IMR-90 (cell line): ENCODE results near the gene TRIM75. TPM values are rescaled to one million over a fixed set of nuclear protein-coding genes. Genes with fewer than 3 reads are reported as not detected.

Experiments
- ATAC-seq: fragments of 200-7000 bp; cut with Tn5 transposase; 2 replicates; pipeline ENCODE4 v1.9.1; 2020; ENCODE audit warnings: low read depth, mild to moderate bottlenecking, moderate library complexity
- BruUV-seq: library from RNA; stranded (reverse); fragments of 400-500 nt; replicated peaks from 2 replicates; lab custom pipeline; 2021; lab: Mats Ljungman, UMichigan
- CTCF ChIA-PET: fragments of 300-600 bp; formaldehyde crosslinking; extraction: SDS; loops from one replicate; lab custom pipeline; 2021; ENCODE audit warnings: antibody characterized with exemption; lab: Yijun Ruan, JAX
- POLR2A ChIA-PET: fragments of 300-600 bp; sonication (Branson Sonifier 250); formaldehyde crosslinking; loops from one replicate; lab custom pipeline; 2022; ENCODE audit warnings: antibody characterized with exemption; ENCODE audit not compliant: unreplicated experiment; lab: Charles Lee
- DNase-seq: peaks from one replicate; pipeline ENCODE4 v3.0.0; 2013
- H2AFZ ChIP-seq: replicated peaks from 2 replicates; pipeline ENCODE3; 2013; ENCODE audit warnings: low read length, mild to moderate bottlenecking; ENCODE audit not compliant: poor library complexity
- H2AK5ac ChIP-seq: 2 replicates; pipeline ENCODE4 v1.6.1; 2013; ENCODE audit warnings: low read depth, low read length, inconsistent platforms
- H2AK9ac ChIP-seq: replicated peaks from 2 replicates; pipeline ENCODE3; 2013; ENCODE audit warnings: mild to moderate bottlenecking, low read depth, low read length, moderate library complexity; ENCODE audit not compliant: poor library complexity
- H2BK120ac ChIP-seq: 2 replicates; pipeline ENCODE4 v1.6.1; 2013; ENCODE audit warnings: low read depth, low read length, inconsistent platforms
- H2BK15ac ChIP-seq: 3 replicates; pipeline ENCODE4 v1.6.1; 2013; ENCODE audit warnings: low read depth, low read length, inconsistent platforms
- H2BK20ac ChIP-seq: 2 replicates; pipeline ENCODE4 v1.6.1; 2013; ENCODE audit warnings: low read depth, mild to moderate bottlenecking, inconsistent platforms, low read length, moderate library complexity
- H2BK5ac ChIP-seq: 2 replicates; pipeline ENCODE4 v1.6.1; 2013; ENCODE audit warnings: mild to moderate bottlenecking, low read depth, low read length, inconsistent platforms; ENCODE audit not compliant: poor library complexity, severe bottlenecking
- H3K14ac ChIP-seq: replicated peaks from 2 replicates; pipeline ENCODE4 v1.6.1; 2013; ENCODE audit warnings: low read depth, low read length, inconsistent platforms
- H3K18ac ChIP-seq: 2 replicates; pipeline ENCODE4 v1.6.1; 2013; ENCODE audit warnings: low read depth, low read length, control low read depth
- H3K23ac ChIP-seq: 2 replicates; pipeline ENCODE4 v1.6.1; 2013; ENCODE audit warnings: low read depth, low read length, inconsistent platforms
- H3K27ac ChIP-seq: 2 replicates; pipeline ENCODE4 v1.5.1; 2013; ENCODE audit warnings: mild to moderate bottlenecking, control low read depth, low read length; ENCODE audit not compliant: insufficient read depth
- H3K27me3 ChIP-seq: 2 replicates; pipeline ENCODE4 v1.6.1; 2013; ENCODE audit warnings: low read length; ENCODE audit not compliant: control insufficient read depth, insufficient read depth
- H3K36me3 ChIP-seq: 2 replicates; pipeline ENCODE4 v1.6.1; 2013; ENCODE audit warnings: low read length, mixed read lengths; ENCODE audit not compliant: control insufficient read depth, insufficient read depth
- H3K4ac ChIP-seq: 2 replicates; pipeline ENCODE4 v1.6.1; 2013; ENCODE audit warnings: low read depth, low read length, inconsistent platforms
- H3K4me1 ChIP-seq: 2 replicates; pipeline ENCODE4 v1.6.1; 2013; ENCODE audit warnings: low read length, mixed read lengths; ENCODE audit not compliant: control insufficient read depth, insufficient read depth
- H3K4me2 ChIP-seq: 2 replicates; pipeline ENCODE4 v1.6.1; 2013; ENCODE audit warnings: low read depth, mild to moderate bottlenecking, control low read depth, low read length, moderate library complexity
- H3K4me3 ChIP-seq: 2 replicates; pipeline ENCODE4 v1.5.1; 2013; ENCODE audit warnings: low read depth, mild to moderate bottlenecking, control low read depth, low read length, moderate library complexity; ENCODE audit not compliant: insufficient read depth
- H3K56ac ChIP-seq: 2 replicates; pipeline ENCODE4 v1.6.1; 2013; ENCODE audit warnings: low read length, inconsistent platforms; ENCODE audit not compliant: insufficient read depth; ENCODE audit errors: extremely low read depth
- H3K79me1 ChIP-seq, 2 experiments: 2 replicates each; pipeline ENCODE4 v1.6.1; 2013; ENCODE audit warnings: low read length in 2 of 2, inconsistent platforms in 1 of 2, low read depth in 1 of 2
- H3K9ac ChIP-seq: 2 replicates; pipeline ENCODE4 v1.6.1; 2013; ENCODE audit warnings: low read depth, low read length, control low read depth
- H3K9me1 ChIP-seq: 2 replicates; pipeline ENCODE4 v1.6.1; 2013; ENCODE audit warnings: low read length, inconsistent platforms; ENCODE audit not compliant: insufficient read depth
- H3K9me3 ChIP-seq: 2 replicates; pipeline ENCODE4 v1.6.1; 2013; ENCODE audit warnings: low read length; ENCODE audit not compliant: control insufficient read depth, insufficient read depth
- H4K20me1 ChIP-seq: 2 replicates; pipeline ENCODE4 v1.6.1; 2013; ENCODE audit warnings: low read length, inconsistent platforms; ENCODE audit not compliant: insufficient read depth
- H4K5ac ChIP-seq: 2 replicates; pipeline ENCODE4 v1.6.1; 2013; ENCODE audit warnings: mild to moderate bottlenecking, low read depth, low read length, control low read depth
- H4K8ac ChIP-seq, 2 experiments: 2 replicates each; pipeline ENCODE4 v1.6.1; 2013; ENCODE audit warnings: low read depth in 2 of 2, low read length in 2 of 2, control low read depth in 1 of 2, inconsistent platforms in 1 of 2
- H4K91ac ChIP-seq: 2 replicates; pipeline ENCODE4 v1.6.1; 2013; ENCODE audit warnings: low read depth, low read length, inconsistent platforms; ENCODE audit not compliant: insufficient read depth
- BHLHE40 ChIP-seq: fragments of 150-350 bp; IDR thresholded peaks from 2 replicates; pipeline ENCODE4 v1.6.1; 2016; ENCODE audit warnings: mild to moderate bottlenecking, low read depth, low read length
- CHD1 ChIP-seq: IDR thresholded peaks from 2 replicates; pipeline ENCODE4 v1.6.1; 2012; ENCODE audit warnings: low read depth, low read length, improper control_type of control experiment
- FOS ChIP-seq: fragments of 150-350 bp; IDR thresholded peaks from 2 replicates; pipeline ENCODE4 v1.6.1; 2016; ENCODE audit warnings: low read depth, low read length
- MAFK ChIP-seq: IDR thresholded peaks from 2 replicates; pipeline ENCODE4 v1.6.1; 2012; ENCODE audit warnings: low read depth, low read length, improper control_type of control experiment
- MAZ ChIP-seq: IDR thresholded peaks from 2 replicates; pipeline ENCODE4 v1.6.1; 2012; ENCODE audit warnings: low read depth, mild to moderate bottlenecking, low read length, improper control_type of control experiment, moderate library complexity, borderline replicate concordance
- MXI1 ChIP-seq: IDR thresholded peaks from 2 replicates; pipeline ENCODE4 v1.6.1; 2012; ENCODE audit warnings: low read depth, mild to moderate bottlenecking, low read length, moderate library complexity, borderline replicate concordance
- NFE2L2 ChIP-seq: fragments of 150-350 bp; IDR thresholded peaks from 2 replicates; pipeline ENCODE4 v1.6.1; 2016; ENCODE audit warnings: low read depth, mild to moderate bottlenecking, low read length
- POLR2A ChIP-seq: IDR thresholded peaks from 2 replicates; pipeline ENCODE4 v1.6.1; 2012; ENCODE audit warnings: mild to moderate bottlenecking, low read depth, low read length
- RFX5 ChIP-seq: IDR thresholded peaks from 2 replicates; pipeline ENCODE4 v1.8.0; 2012; ENCODE audit warnings: low read depth, mild to moderate bottlenecking, low read length, moderate library complexity
- SMC3 ChIP-seq: fragments of 150-350 bp; IDR thresholded peaks from 2 replicates; pipeline ENCODE4 v1.6.1; 2016; ENCODE audit warnings: low read depth, mild to moderate bottlenecking, antibody characterized with exemption, low read length, moderate library complexity
- WGBS, 2 experiments: methylation state at CpG; one replicate each; pipeline versions ENCODE4 v1.1.5 to v1.1.7; 2013; ENCODE audit warnings: missing lambda C conversion rate in 2 of 2; ENCODE audit not compliant: insufficient read length in 1 of 2; ENCODE audit errors: extremely low coverage in 2 of 2; 5-methylcytosine and 5-hydroxymethylcytosine counted together
- dilution Hi-C: fragments of 300-500 bp; cut with HindIII; formaldehyde crosslinking; loops from one replicate; pipeline ENCODE4 v1.14.3; 2018; ENCODE audit warnings: low sequenced_read_pairs; ENCODE audit not compliant: unreplicated experiment
- in situ Hi-C: fragments of 300-500 bp; cut with MboI; formaldehyde crosslinking; loops from 3 replicates; pipeline ENCODE4 v1.14.3; 2019; ENCODE audit warnings: low sequenced_read_pairs, inconsistent platforms, mixed read lengths
- intact Hi-C: fragments of 100-400 bp; cut with micrococcal nuclease; formaldehyde crosslinking; loops from 2 replicates; pipeline ENCODE4 v1.10.0; 2022
- polyA plus RNA-seq, 3 experiments: library from polyadenylated mRNA; depleted of rRNA; stranded (reverse); fragments of >200 nt; gene quantifications; 2 replicates each; pipeline ENCODE4 v1.2.3, GENCODE V29; 2012; ENCODE audit warnings: low replicate concordance in 1 of 3
- total RNA-seq: library from RNA; depleted of rRNA; stranded (reverse); fragments of >200 nt; gene quantifications from 2 replicates; pipeline ENCODE4 v1.2.3, GENCODE V29; 2012
- TF ChIP-seq, protein P1 (sequence below): fragments of 150-350 bp; IDR thresholded peaks from 2 replicates; pipeline ENCODE4 v1.6.1; 2017; ENCODE audit warnings: mild to moderate bottlenecking, antibody characterized with exemption, low read length, low read depth
- TF ChIP-seq, protein P2 (sequence below): conservative IDR thresholded peaks from 2 replicates; pipeline ENCODE4 v1.5.1; 2012; ENCODE audit warnings: mild to moderate bottlenecking, low read depth, low read length, improper control_type of control experiment
- TF ChIP-seq, protein P3 (sequence below): fragments of 150-350 bp; IDR thresholded peaks from 2 replicates; pipeline ENCODE4 v1.6.1; 2016; ENCODE audit warnings: low read depth, mild to moderate bottlenecking, low read length, moderate library complexity, borderline replicate concordance

The TRIM75 gene
- total and polyA plus RNA-seq, 2 of the 4 experiments (the other 2 are of a cell fraction) = not detected

DNA sequence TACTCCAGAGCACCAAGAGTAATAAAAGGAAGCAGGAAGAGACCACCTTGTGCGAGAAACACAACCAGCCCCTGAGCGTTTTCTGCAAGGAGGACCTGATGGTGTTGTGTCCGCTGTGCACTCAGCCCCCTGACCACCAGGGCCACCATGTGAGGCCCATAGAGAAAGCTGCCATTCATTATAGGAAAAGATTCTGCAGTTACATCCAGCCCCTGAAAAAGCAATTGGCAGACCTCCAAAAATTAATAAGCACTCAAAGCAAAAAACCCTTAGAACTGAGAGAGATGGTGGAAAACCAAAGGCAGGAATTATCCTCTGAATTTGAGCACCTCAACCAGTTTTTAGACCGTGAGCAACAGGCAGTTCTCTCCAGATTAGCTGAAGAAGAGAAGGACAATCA is 5.7 kb downstream of the TRIM75 start:
- Histone ChIP-seq H4K20me1 (no peaks in the 10 kb centered on the region), H2AK9ac (no peak overlapping the region), H4K91ac (no peak overlapping the region), H3K14ac (no peak overlapping the region), H3K4ac (no peak overlapping the region), H3K27me3 (no peaks in the 10 kb centered on the region; the same call in 1 of the 2 replicates), H3K9ac (no peak overlapping the region), H2BK15ac (no peak overlapping the region), H4K5ac (no peak overlapping the region), H2BK20ac (no peak overlapping the region), H2AFZ (no peak overlapping the region), H3K4me1 (no peaks in the 10 kb centered on the region), H2BK120ac (no peak overlapping the region), H3K56ac (no peak overlapping the region), H3K4me2 (no peak overlapping the region), H3K9me1 (no peaks in the 10 kb centered on the region), H3K9me3 (no peaks in the 10 kb centered on the region), H3K36me3 (no peaks in the 10 kb centered on the region), H3K27ac (no peak overlapping the region), H3K4me3 (no peak overlapping the region), H3K18ac (no peak overlapping the region), H4K8ac (no peak overlapping the region), H3K23ac (no peak overlapping the region), H3K79me1 (no peaks in the 10 kb centered on the region), H2AK5ac (no peak overlapping the region), H2BK5ac (no peak overlapping the region)
- DNase-seq (no peak), ATAC-seq (no peak)
- CTCF ChIA-PET = interaction anchor here (0.8 kb wide), 1 partner anchor 96 kb away, joined by 3 read pairs; no protein-coding TSS in a partner anchor
- POLR2A ChIA-PET = no interaction called here
- intact Hi-C loops (no loop called here), dilution Hi-C loops (no loop called here), in situ Hi-C loops (no loop called here)
- BruUV-seq = no TSS peak
- TF ChIP-seq BHLHE40 = no peak
- TF ChIP-seq, protein P1, sequence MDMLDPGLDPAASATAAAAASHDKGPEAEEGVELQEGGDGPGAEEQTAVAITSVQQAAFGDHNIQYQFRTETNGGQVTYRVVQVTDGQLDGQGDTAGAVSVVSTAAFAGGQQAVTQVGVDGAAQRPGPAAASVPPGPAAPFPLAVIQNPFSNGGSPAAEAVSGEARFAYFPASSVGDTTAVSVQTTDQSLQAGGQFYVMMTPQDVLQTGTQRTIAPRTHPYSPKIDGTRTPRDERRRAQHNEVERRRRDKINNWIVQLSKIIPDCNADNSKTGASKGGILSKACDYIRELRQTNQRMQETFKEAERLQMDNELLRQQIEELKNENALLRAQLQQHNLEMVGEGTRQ = no peak
- no peak for TF ChIP-seq MAZ
- TF ChIP-seq RFX5 = no peak
- TF ChIP-seq CHD1 = no peak
- no peak for TF ChIP-seq MAFK
- no peak for TF ChIP-seq FOS
- TF ChIP-seq, protein P2, sequence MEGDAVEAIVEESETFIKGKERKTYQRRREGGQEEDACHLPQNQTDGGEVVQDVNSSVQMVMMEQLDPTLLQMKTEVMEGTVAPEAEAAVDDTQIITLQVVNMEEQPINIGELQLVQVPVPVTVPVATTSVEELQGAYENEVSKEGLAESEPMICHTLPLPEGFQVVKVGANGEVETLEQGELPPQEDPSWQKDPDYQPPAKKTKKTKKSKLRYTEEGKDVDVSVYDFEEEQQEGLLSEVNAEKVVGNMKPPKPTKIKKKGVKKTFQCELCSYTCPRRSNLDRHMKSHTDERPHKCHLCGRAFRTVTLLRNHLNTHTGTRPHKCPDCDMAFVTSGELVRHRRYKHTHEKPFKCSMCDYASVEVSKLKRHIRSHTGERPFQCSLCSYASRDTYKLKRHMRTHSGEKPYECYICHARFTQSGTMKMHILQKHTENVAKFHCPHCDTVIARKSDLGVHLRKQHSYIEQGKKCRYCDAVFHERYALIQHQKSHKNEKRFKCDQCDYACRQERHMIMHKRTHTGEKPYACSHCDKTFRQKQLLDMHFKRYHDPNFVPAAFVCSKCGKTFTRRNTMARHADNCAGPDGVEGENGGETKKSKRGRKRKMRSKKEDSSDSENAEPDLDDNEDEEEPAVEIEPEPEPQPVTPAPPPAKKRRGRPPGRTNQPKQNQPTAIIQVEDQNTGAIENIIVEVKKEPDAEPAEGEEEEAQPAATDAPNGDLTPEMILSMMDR = no peak
- TF ChIP-seq SMC3 = no peak
- TF ChIP-seq NFE2L2 = no peak
- TF ChIP-seq, protein P3, sequence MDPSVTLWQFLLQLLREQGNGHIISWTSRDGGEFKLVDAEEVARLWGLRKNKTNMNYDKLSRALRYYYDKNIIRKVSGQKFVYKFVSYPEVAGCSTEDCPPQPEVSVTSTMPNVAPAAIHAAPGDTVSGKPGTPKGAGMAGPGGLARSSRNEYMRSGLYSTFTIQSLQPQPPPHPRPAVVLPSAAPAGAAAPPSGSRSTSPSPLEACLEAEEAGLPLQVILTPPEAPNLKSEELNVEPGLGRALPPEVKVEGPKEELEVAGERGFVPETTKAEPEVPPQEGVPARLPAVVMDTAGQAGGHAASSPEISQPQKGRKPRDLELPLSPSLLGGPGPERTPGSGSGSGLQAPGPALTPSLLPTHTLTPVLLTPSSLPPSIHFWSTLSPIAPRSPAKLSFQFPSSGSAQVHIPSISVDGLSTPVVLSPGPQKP = no peak
- TF ChIP-seq MXI1 = no peak
- TF ChIP-seq POLR2A = no peak
- WGBS, 2 experiments = 40% methylated on average over 2 of the region's 4 CpGs; no CpG with 5 or more reads in 1 of the 2 experiments
